HG02798 (cell line): ENCODE results near the gene CCDC91.

ENCODE experiments used
- ATAC-seq: cut with Tn5 transposase; IDR thresholded peaks from one replicate; pipeline ENCODE4 v1.9.1; 2021; ENCODE audit warnings: mild to moderate bottlenecking; ENCODE audit not compliant: unreplicated experiment, poor library complexity

The CCDC91 gene, protein sequence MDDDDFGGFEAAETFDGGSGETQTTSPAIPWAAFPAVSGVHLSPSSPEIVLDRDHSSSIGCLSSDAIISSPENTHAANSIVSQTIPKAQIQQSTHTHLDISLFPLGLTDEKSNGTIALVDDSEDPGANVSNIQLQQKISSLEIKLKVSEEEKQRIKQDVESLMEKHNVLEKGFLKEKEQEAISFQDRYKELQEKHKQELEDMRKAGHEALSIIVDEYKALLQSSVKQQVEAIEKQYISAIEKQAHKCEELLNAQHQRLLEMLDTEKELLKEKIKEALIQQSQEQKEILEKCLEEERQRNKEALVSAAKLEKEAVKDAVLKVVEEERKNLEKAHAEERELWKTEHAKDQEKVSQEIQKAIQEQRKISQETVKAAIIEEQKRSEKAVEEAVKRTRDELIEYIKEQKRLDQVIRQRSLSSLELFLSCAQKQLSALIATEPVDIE

DNA sequence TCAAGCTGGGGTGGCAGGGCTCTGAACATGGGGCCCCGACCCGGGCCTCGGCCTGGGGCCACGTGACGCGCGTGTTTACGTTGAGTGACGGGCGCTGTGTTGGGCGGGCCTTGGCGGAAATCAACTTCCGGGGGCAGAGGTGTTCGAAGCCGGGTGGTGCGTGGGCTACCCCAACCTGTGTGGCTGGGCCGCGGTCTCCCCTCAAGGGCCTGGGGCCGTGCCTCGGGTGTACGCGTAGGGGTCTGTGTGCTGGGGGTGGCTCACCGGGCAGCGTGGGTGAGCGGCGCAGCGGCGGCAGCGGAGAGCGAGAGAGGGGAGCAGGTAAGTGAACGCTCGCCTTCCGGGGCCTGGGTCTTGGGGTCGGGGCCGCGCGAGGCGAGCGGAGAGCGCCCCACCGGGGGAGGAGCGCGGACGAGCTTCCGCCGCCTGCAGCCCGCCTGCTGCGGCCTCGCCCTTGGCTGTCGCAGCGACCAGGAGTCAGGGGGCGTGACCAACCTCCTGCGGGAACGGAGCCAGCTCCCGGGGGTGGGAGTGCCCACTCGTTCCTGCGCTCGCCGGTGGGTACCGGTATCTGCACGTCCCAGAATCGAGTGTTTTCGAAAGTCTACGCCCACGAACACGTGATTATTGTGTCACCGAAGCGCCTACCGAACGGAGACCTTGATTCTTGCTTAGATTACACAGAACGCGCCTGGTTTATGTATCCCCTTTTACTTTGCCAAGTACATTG lies at the start of gene CCDC91:
TSS of gene CCDC91 (plus strand) at position 136 of the 730 bp plus-strand sequence. CDS start 66,760 bp downstream, outside the sequence.
- peak; percentile 92 for ATAC-seq

DNA sequence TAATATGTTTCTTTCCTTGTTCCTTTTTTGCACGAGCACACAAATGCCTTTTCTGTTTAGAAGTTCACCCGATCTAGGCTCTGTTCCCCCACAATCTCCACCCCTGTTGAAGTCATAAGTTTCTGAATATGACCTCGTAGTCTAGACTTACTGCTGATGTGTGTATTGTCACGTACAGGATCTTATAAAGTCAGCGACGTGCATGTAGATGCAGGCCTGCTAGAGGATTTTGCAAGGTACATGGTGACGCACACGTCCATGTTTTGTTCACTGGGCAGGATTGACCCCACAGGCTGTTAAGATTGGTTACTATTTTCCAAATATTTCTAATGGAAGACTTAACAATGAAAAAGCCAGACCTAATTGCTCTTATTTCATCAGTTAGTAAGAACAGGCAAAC lies 46.2 kb upstream of the CCDC91 start:
- no peak for ATAC-seq

DNA sequence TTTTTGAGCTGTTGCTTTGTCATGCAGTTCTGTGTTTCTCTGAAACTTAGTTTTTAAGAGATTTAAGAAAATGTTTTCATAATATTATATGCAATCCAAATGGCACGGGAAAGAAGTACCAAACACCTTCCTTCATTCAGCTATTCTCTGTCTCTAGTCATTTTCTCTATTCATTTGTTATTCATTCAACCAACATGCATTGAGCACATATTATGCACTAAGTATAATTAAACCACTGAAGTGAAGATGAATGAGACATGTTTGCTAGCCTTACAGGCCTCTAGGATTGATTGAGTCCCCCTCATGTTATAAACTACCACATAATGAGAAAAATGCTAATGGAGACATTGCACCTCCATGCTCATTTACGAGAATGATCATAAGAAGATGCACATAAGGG lies 45.7 kb upstream of the CCDC91 start:
- no peak for ATAC-seq

DNA sequence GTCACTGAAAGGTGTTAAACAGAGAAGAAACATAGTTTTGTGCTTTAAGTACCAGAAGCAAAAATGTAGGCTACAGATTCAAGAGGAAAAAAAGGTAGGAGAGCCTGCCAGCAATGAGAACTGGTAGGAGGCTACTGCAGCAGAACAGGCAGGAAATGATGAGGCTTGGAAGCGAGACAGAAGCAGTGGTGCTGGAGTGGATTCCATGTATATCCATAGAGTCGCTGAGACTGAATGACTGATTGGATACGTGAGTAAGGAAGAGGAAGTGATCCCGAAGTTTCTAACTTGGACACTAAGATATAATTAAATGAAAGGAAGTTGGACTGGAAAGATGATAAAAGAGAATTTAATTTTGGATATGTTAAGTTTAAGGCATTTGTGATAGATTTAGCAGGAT lies 45.0 kb upstream of the CCDC91 start:
- ATAC-seq = no peak

DNA sequence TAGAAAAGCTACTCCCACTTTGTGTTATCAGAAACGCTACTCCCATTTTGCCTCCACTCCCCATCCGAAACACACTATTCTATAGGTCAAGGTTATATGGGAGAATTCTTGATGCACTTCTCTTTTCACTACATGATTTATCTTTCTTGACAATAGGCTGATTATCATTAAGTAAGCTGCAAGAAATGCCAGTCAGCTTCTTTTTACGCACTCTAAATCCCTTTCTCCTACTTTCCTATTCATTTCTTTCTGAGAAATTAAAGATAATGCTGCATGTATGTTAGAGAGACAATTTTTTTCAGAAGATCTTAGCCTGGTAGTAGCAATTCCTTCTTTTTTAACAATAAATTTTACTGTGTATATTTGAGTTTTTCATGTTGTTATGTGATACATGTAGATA lies 41.0 kb upstream of the CCDC91 start:
- no peak for ATAC-seq

DNA sequence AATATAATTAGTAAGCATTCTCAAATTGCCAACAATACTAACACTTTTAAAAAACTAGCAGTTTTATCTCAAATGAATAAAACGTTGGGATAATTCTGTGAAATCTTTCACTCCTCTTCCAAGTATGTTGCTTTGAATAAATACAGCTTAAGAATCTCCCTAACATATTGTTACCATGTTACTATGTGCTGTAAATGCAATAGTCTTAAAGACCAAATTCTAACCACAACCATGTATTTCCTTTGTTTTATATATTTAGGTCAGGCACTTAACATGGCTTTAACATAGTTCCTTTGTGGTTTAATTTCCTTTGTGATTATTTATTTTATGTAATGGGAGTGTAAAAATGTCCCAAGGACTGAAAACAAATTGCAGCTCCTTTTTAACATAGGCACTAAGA lies 33.9 kb upstream of the CCDC91 start:
- no peak for ATAC-seq

DNA sequence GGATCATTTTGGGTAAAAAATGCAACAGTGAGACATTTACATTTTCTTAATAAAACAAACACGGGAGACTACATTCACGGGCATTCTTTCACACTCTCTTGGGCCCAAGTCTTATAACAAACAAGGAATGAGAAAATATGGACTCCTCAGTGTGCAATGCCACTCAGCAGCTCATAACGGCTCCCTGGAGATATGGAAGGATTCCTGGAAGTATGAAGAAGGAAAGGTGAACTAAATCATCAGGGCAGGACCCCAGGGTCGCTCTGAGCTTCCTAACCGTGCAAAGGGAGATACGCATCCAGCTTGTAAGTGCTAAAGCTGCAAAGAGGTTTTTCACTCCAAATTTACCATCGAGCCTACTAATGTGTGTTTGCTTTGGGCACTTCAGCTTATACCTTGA lies 33.5 kb upstream of the CCDC91 start:
- no peak for ATAC-seq

DNA sequence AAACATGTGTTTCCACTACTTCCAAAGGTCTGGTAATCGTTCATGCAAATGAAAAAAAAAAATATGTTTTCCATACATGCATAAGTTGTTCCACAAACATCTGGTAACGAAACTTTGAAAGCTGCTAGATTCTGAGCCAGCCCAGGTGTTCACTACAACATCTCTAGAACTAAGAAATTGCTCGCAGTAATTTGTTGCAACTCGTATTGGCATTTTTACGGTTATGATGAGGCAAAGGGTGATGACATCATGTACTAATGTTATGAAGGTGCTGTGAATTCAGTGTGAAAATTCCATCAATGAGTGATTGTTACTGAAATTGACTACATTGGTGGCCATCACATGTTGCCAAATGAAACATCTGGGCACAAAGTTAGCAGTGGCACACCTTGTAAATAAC lies 31.9 kb upstream of the CCDC91 start:
- ATAC-seq = no peak

DNA sequence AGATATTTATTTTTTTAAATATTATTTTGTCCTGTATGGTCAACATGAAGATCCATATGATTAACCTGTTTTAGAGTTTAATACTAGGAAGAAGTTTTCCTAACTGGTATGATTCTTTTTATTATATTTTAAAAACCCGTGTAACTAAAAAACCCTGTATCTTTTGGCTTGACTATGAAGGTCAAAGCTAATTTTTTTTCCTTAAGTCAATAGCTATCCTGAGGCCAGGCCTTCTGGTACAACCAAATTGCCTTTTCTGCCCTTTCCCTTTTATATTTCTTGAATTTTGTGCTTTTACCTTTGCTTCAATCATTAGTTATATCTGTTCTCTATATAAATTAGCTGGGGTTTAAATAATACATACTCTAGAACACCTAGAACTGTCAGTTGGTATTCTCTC lies 30.6 kb upstream of the CCDC91 start:
- ATAC-seq = no peak

DNA sequence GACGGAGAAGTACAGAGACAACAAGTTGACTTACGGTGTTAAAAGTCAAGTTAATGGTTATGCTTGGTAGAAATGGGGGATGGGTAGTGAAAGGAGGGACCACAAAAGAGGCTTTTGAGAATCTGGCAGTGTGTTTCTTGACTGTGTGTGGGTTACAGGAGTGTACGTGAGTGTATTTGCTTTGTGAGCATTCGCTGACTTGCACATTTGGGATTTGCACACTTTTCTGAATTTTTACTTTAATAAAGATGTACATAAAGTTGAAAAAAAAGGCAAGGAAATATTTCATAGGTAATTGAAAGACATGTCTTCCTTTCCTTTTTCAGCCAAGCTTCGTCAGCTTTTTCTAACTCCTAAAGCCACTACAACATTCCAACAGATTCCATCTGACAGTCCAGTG lies 28.6 kb upstream of the CCDC91 start:
- ATAC-seq = no peak

DNA sequence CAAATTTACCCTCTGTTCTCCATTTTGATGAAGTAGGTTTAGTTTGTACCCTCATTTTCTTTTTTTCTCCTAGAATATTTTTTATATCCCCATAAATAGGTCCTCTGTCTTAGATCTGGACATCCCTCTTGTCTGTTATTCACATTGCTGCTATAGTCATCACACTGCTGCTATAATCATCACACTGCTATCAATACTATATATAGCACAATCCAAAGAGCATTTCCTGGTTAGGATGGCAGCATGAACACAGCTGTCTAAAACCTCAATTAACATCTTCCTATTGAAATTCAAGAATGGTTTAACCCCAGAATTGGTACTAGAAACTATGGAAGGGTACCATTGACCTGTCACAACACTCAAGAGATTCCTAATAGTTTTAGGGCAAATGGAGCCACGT lies 27.6 kb upstream of the CCDC91 start:
- no peak for ATAC-seq

DNA sequence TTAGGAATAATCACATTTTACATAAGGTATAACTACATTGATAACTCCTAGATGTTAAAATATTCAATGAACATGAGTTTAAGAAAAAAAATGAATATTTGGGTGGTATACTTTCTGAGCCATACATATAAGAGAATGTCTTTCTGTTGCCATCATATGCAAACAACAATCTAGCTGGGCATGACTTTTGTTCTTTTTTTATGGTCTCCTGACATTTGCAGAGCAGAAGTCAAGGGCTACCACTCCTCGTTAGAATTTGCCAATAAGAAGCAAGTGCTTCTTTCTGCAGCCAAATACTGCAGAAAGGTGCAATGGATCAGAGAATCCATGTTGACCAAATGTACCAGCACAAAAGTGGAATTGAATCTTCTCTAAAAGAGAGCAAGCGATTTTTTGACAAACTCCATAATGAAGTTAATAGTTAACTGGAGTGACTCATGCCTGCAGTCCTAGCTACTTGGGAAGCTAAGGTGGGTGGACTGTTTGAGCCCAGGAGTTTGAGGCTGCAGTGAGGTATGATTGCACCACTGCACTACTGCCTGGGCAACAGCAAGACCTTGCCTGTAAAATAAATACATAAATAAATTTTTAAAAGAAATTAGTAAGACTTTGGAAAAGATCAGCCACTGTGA lies 25.5 kb upstream of the CCDC91 start:
- ATAC-seq = no peak

DNA sequence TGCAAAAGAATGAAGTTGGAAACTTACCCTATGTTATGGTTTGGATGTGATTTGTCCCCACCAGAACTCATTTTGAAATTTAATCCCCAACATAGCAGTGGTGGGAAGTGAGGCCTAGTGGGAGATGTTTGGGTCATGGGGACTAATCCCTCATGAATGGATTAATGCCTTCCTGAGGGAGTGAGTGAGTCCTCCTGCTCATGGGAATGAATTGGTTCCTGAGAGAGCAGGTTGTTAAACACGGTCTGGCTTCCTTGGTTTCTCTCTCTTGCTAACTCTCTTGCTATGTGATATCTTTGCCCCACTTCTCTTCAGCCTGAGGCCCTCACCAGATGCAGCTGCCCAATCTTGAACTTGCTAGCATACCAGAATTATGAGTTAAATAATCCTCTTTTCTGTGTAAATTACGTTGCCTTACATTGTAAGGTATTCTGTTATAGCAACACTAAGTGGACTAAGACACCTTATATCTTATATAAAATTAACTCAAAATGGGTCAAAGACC lies 22.2 kb upstream of the CCDC91 start:
- no peak for ATAC-seq

DNA sequence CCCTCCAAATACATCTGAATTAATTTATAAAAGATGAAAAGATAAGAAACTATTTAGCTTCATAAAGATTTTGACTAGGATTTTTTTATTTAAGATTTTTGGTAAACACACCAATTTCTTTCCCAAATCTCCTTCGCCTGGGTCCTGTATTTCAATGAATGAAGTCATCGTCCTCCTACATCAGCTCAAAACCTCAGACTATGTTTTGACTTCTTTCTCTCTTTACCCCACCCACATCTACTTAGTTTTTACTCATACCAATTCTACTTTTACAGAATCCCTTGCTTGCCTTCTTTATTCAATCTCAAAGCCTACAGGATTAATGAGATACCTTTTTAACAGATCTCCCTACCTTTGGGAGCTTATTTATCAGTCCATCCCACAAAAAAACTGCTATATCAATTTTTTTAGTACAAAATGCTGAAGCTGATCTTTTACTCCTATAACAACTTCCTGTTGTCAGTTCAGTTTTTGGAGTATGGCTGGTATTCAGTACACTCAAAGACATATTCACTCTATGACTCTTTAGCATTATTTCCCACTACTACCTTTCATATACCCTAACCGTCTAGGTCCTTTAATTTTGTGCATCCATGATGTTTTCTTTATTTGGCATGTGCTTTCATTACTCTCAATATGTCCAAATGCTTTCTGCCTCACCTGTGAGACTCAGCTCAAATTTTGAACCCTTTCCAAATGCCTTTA lies 18.7 kb upstream of the CCDC91 start:
- ATAC-seq = no peak

DNA sequence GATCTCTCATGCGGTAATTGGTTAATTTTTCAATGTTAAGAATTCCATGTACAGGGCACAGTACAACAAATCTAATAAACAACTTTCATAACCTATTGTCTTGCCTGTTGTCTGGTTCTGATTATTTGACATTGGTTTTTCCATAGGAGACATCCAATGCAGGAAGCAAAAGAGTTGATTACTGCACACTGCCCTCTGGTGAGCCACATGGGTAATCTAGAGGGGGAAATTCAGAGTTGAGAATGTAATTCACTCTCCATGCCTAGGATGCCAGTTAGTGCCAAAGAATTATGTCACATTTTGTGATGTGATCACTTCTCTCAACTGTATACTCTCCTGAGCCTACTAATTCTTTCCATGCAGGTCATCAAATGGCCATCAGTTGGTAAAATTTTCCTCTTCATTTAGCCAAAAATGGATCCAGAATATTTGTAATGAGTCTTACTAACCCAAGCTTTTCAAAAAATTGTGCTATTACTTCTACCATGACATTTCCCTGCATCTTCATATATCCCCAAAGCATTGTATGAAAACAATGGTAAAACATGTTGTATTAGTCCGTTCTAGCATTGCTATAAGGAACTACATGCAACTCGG lies 17.7 kb upstream of the CCDC91 start:
- no peak for ATAC-seq

DNA sequence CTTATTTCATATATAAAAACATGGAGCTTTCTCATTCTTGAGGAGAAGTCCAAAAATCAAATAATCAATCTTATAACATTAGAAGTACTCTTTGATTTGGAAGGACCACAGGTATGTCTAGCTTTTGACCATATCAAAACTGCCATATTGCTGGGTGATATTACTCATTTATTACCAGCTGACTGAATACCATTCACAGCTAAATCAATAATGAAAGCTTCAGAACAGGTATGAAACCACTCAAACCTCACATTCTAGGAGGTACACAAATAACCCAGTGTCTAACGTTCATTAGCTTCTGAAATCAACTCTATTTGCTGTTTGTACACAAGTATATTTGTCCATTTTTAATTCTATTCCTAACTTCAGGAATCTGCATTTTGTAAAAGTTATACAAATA lies 16.8 kb upstream of the CCDC91 start:
- ATAC-seq = no peak

DNA sequence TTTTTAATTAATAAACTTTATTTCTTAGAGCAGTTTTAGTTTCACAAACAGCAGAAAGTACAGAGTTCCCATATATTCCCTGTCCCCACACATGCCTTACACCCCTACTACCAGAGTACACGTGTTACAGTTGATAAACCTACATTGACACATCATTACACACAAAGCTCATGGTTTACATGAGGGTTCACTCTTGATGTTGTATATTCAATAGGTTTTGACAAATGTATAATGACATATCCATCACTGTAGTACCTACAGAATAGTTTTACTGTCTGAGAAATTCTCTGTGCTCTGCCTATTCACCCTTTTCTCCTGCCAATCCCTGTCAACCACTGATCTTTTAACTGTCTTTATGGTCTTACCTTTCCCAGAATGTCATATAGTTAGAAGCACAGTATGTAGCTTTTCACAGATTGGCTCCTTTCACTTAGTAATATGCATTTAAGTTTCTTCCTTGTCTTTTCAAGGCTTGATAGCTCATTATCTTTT lies 15.1 kb upstream of the CCDC91 start:
- ATAC-seq = no peak

DNA sequence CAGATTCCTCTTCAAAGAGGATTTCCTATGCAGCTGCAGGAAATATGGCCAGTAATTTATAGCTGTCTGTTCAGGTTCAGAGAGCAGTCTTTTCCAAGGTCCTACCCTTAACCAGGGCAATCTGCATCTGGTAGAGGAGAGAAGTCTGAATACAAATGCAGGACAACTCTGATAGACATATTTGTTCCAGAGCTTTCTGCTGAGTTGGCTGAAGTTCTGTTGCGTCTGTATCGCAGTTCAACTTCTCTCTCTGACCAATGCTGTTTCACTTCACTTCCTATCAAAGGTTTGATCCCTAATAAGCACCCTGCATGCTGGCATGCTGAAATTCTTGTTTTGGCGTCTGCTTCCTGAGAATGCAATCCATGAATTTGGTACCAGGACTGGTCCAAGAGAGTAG lies 14.0 kb upstream of the CCDC91 start:
- no peak for ATAC-seq

DNA sequence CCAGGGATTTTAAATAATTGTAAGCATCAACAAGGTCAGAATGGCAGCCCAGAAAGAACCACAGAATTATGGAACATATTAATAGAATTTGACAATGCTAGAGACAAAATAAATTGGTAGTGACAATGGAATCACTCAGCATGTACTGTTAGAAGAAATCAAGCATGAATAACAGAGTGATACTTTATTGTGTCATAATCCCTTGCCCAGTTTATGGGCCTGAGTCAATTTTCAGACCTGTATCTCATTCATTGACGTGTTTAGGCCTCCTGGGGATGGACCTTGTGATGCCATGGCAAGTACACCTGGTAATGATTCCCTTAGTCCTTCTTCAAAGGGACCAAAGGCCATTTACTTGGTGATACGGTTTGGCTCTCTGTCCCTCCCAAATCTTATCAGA lies 12.8 kb upstream of the CCDC91 start:
- no peak for ATAC-seq

DNA sequence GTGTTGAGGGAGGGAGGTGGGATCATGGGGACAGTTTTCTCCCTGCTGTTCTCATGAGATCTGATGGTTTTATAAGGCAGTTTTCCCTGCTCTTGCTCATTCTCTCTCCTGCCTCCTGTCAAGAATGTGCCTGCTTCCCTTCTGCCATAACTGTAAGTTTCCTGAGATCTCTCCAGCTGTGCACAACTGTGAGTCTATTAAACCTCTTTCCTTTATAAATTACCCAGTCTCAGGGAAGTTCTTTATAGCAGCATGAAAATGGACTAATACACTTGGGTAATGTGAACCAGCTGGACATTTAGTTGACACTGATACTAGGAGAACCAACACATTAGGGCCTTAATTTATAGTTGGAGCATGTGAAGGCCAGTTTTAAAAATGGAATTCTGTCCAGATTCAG lies 12.4 kb upstream of the CCDC91 start:
- ATAC-seq = no peak
